ENCODE data around the gene PTPN12.
"Not testable (repeated sequence)": the region's sequence is repeated elsewhere in the genome, so short reads cannot be mapped to it uniquely, and the experiment has no call there.

PTPN12 gene
- 8.4 to 11.4 (median 10.4) reads per million in 4 donors for total RNA-seq

DNA sequence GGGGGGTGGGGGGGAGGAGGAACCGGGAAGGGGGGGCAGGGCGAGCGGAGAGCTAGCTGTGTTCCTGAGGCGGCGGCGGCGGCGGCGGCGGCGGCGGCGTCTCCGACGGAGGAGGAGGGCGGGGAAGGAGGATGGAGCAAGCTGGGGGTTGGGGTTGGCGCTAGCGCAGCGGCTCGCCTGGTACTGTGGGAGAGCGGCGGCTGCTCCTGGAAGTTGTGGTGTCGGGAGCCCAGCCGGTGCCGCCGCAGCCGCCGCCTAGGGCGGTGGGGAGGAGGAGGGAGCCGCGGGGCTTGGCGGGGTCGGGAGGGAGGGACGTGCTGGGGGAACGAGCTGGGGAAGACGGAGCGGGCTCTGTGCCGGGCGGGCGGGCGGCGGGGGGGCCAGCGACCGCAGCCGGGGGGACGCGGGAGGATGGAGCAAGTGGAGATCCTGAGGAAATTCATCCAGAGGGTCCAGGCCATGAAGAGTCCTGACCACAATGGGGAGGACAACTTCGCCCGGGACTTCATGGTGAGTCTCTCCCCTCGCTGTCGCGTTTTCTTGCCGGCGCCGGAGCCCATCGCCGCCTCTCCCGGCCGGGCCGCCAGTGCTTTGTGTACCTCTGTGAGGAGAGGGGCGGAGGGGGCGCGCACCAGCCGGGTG, at the start of gene PTPN12:
TSS of gene PTPN12 (plus strand) at position 160 of the 642 bp plus-strand sequence. CDS start at position 412, 252 bp downstream.
- peak in 2 of 5 donors; percentile 29 to 37 for DNase-seq

- DNase-seq, result no peak
These were observed 48.1 kb upstream of the PTPN12 start for GRCh38 chr7:77488986-77489385.

- DNase-seq, result no peak
These were observed 40.0 kb upstream of the PTPN12 start for GRCh38 chr7:77497079-77497478.

- DNase-seq, result no peak
These were observed 38.3 kb upstream of the PTPN12 start for GRCh38 chr7:77498659-77499379.

- DNase-seq, result no peak
These were observed 35.9 kb upstream of the PTPN12 start for GRCh38 chr7:77501192-77501515.

DNA sequence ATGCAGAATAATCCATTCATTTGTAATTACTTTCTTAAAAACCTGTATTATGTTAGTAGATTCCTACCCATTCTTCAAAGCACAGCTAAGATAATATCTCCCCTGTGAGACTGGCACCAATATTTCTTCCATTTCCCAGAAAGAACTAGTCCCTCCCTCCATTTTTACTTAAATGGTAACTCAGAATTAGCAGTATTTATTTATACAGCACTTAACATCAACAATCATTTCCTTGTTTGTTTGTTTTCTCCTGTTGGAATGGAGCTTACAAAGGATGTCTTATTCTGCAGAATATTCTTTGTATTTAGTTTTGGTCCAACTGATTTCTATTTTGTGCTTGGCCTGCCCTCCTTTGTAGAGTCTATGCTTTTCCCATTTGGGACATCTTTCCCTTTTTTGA, 32.1 kb upstream of the PTPN12 start:
- no peak for DNase-seq

DNA sequence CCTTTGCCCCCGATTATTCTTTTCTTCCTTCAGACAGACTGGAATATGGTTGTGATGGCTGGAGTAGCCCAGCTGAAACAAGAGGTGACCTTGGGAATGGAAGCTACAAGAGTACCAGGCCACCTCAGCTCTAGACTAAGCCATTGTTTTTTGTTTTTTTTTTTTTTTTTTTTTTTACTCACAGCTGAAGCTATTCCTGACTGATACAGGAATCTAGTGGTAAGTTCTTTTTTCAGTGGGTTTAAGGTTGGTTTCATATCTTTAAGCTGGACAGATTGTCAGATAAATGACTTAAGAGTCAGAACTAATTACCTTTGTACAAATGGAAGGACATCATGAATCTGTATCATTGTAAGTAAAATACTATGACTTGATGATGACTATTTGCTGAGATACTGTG, 30.2 kb upstream of the PTPN12 start:
- DNase-seq, result no peak

GRCh38 chr7:77513002-77513670, 24.0 kb upstream of the PTPN12 start:
- not testable (repeated sequence) for DNase-seq

DNA sequence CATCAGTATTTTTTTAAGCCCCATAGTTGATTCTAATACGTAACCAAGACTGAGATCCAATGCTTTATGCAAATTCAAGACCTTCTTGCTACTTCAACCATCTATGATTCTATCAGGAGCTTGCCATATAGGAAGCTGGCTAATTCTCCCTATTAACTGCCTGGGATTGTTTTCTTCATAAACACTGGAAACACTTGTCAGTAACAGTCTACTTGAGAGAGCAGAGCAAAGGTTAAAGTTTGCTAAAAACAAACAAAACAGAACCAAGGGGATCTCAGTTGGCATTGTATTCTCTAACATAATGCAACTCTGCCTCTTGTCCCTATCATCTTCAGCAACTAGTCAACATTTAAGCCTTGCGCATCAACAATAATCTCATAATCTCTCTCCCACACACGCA, 21.0 kb upstream of the PTPN12 start:
- DNase-seq, result no peak

DNA sequence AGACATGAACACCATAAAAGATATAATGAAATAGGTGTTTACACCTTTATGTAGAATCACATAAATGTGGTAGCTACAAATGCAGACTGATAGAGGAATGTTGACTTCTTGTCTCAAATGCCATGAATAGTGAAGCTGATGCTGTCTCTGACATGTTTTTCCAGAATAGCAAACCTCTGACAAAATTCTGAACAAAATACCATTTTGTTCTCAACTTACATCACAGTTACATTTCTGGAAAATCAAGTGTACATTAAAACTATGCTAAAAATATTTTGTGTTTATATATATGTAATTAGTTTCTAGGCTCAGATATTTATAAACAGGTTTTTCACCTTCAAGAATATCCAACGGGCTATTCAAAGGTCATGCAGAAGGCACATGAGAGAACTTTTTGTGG, 16.8 kb upstream of the PTPN12 start:
- DNase-seq, result no peak

GRCh38 chr7:77521537-77521936, 15.6 kb upstream of the PTPN12 start:
- DNase-seq, result not testable (repeated sequence)

DNA sequence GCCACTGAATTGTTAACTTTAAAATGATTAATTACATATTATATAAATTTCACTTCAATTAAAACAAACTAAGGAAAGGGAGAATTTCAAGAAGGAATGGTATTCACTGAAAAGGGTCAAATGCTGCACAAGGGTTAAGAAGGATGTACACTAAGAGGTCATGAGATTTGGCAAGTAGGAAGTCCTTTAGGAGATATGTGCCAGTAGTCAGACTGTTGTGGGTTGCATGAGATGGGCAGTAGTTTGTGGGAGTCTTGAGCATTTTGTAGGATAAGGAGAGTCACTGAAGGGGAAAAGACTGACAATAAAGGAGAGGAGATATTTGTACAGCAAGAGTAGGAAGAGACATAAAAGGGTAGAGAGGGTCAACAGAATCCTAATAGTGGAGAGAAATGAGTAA, 12.4 kb upstream of the PTPN12 start:
- no peak for DNase-seq

DNA sequence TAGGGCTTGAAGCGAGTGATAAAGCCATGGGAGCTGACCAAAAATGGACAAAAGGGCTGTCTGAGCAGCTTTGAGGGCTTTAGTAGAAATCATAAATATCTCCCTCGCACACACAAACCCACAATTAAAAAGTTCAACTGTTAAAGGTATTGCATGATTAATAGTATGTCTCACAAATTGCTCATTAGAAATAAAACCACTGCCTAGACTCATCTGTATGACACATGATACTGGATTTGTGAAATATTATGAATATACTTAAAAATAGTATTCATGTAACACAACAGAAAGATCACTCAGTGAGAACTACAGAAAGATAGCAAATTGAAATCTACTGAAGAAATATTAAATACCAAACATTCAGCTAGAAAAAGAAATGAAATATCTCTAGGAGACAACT, 11.9 kb upstream of the PTPN12 start:
- DNase-seq, result no peak

DNA sequence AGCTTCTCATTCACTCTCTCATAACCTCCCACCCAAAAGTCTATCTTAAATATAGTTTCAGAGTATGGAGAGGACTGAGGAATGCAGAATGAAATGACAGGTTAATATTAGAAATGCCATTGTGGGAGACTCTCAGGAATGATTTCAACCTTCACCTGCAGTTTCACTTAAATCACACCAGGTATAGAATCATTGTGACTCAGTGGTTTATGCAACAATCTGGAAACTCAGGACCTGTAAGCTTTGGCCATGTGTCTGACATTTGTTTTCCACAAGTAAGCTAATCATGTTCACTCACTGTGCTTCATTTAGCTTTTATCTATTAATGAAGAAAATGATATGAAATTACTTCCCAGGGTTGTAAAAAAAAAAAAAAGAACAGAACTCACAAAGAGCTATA, 8.7 kb upstream of the PTPN12 start:
- DNase-seq, result no peak

- DNase-seq, result no peak
These were observed 7.8 kb upstream of the PTPN12 start for GRCh38 chr7:77529279-77529678.

DNA sequence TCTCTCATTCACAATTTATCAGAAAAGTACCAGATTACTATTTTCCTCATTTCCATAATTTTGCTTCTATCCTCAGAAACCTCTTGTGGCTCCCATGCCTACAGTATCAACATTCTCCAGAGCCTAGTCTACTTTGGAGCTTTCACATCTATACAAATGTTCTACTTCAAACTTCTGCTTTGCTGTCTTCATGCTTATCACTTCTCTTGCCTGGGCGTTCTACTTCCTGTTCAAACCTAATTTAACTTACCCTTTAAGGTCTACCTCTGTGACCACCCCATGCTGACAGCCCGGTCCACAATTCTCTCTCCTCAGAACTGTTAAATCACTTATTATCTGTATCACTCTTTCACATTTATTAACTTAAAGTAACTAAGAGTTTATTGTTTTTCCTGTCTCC, 6.1 kb upstream of the PTPN12 start:
- no peak for DNase-seq

- DNase-seq, result no peak
These were observed 4.8 kb upstream of the PTPN12 start for GRCh38 chr7:77532247-77532646.

GRCh38 chr7:77532732-77533131, 4.4 kb upstream of the PTPN12 start:
- DNase-seq, result not testable (repeated sequence)

DNA sequence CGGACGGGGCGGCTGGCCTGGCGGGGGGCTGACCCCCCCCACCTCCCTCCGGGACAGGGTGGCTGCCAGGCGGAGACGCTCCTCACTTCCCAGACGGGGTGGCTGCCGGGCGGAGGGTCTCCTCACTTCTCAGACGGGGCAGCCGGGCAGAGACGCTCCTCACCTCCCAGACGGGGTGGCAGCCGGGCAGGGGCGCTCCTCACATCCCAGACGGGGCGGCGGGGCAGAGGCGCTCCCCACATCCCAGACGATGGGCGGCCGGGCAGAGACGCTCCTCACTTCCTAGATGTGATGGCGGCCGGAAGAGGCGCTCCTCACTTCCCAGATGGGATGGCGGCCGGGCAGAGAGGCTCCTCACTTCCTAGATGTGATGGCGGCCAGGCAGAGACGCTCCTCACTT, 3.0 kb upstream of the PTPN12 start:
- DNase-seq, result not testable (repeated sequence)

- DNase-seq, result no peak
These were observed 1.1 kb upstream of the PTPN12 start for GRCh38 chr7:77536017-77536412.

- DNase-seq, result peak; percentile 93 to 98 (median 95)
These were observed 521 bp upstream of the PTPN12 start for GRCh38 chr7:77536413-77537135.

DNA sequence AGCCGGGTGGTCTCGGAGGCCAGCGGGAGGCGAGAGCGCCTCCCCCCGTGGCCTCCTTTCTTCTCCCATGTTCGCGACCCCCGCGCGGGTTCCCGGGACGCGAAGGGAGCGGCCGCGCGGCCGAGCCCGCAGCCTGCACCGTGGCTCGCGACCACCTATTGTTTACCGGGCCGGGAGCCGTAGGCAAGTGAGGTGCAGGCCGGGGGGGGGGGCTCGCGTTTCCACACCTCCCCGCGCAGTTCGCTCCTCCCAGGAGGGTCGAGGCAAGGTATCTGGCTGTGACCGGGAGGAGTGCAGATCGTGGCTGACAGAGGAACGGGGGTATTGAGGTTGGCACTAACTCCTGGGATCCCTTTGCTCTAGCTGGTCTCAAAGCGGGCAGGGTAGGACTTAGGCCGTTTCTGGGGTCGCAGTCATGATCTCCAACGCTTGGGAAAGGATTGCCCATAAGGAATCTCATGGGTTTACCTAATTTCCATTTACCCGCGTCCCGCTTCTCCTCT, 734 bp downstream of the PTPN12 start:
- peak in 4 of 5 donors; percentile 9 to 29 (median 16) for DNase-seq

All from T-helper 1 cell (primary cell).